Heart left ventricle (tissue), 16 donors: Measurements from ENCODE around the gene SLC4A7. TPM values are rescaled to one million over a fixed set of nuclear protein-coding genes. Genes with fewer than 3 reads are reported as not detected.
A peak's percentile ranks its signal among the peaks of the same experiment; 100 is the strongest.
"Not testable (repeated sequence)": the region's sequence is repeated elsewhere in the genome, so short reads cannot be mapped to it uniquely, and the experiment has no call there.

Experiments used
- ATAC-seq, 4 donors: fragments of 200-7000 bp; cut with Tn5 transposase; one replicate each; pipeline ENCODE4 v1.9.1; 2020 to 2022; ENCODE audit warnings: moderate library complexity in 4 of 4, mild to moderate bottlenecking in 3 of 4, moderate number of reproducible peaks in 1 of 4
- DNase-seq, 5 donors: peaks; one replicate each; pipeline ENCODE4 v3.0.0-alpha.2; 2020
- H3K27ac ChIP-seq, 12 donors: fragments of 200-600 bp; sonication (generic) in 4 of 12; one replicate each; pipeline versions ENCODE4 v1.5.0 to v1.8.0; 2016 to 2022; ENCODE audit warnings: mild to moderate bottlenecking in 2 of 12
- H3K27me3 ChIP-seq, 9 donors: fragments of 200-600 bp; sonication (generic) in 2 of 9; one replicate each; pipeline versions ENCODE4 v1.5.1 to v1.8.0; 2016 to 2022; ENCODE audit warnings: mild to moderate bottlenecking in 3 of 9
- H3K36me3 ChIP-seq, 9 donors: fragments of 200-600 bp; sonication (generic) in 2 of 9; one replicate each; pipeline versions ENCODE4 v1.5.0 to v1.8.0; 2018 to 2022; ENCODE audit warnings: mild to moderate bottlenecking in 2 of 9
- H3K4me1 ChIP-seq, 12 donors: fragments of 200-600 bp; sonication (generic) in 4 of 12; one replicate each; pipeline versions ENCODE4 v1.5.0 to v1.8.0; 2016 to 2022; ENCODE audit warnings: mild to moderate bottlenecking in 3 of 12
- H3K4me3 ChIP-seq, 12 donors: fragments of 200-600 bp; sonication (generic) in 4 of 12; one replicate each; pipeline versions ENCODE4 v1.5.0 to v1.8.0; 2017 to 2022; ENCODE audit warnings: mild to moderate bottlenecking in 9 of 12, moderate library complexity in 4 of 12
- H3K9me3 ChIP-seq, 12 donors: fragments of 200-600 bp; sonication (generic) in 4 of 12; one replicate each; pipeline versions ENCODE4 v1.5.0 to v1.8.0; 2016 to 2022; ENCODE audit warnings: mild to moderate bottlenecking in 1 of 12
- CTCF ChIP-seq, 12 donors: fragments of 200-600 bp; sonication (generic) in 4 of 12; IDR thresholded peaks; one replicate each; pipeline versions ENCODE4 v1.5.0 to v1.8.0; 2018 to 2022; ENCODE audit warnings: antibody characterized with exemption in 12 of 12, mild to moderate bottlenecking in 5 of 12
- POLR2A ChIP-seq, 2 donors: fragments of 450-650 bp; IDR thresholded peaks; one replicate each; pipeline ENCODE4 v1.6.1; 2017; ENCODE audit warnings: antibody characterized with exemption in 2 of 2, mild to moderate bottlenecking in 2 of 2, moderate library complexity in 2 of 2
- WGBS, 4 donors: extraction: QIAGEN DNeasy Blood & Tissue Kit in 2 of 4; methylation state at CpG; one replicate each; pipeline versions ENCODE4 v1.1.5 to v1.1.7; 2013 to 2018; 5-methylcytosine and 5-hydroxymethylcytosine counted together
- intact Hi-C, 10 donors: fragments of 100-400 bp; cut with DNase I; formaldehyde crosslinking; loops; one replicate each; pipeline versions ENCODE4 v1.11.1 to v1.14.2; 2022
- long read RNA-seq, 3 donors: library from polyadenylated mRNA; unstranded; transcript quantifications; one replicate each; pipeline ENCODE4 v2.0.0, GENCODE V29; 2020 to 2021
- polyA plus RNA-seq, 2 donors: library from polyadenylated mRNA; stranded (reverse); fragments of 200-250 nt; gene quantifications; one replicate each; pipeline ENCODE4 v1.2.3, GENCODE V29; 2013
- total RNA-seq, 9 donors: library from RNA; depleted of rRNA in 2 of 9; stranded (reverse); fragments of >200 nt in 2 of 9; fragmentation: NEBNext Ultra II Directional in 3 of 9; extraction: Animal tissue kit (Norgen Biotek cat#: 25700) in 3 of 9; gene quantifications; one replicate each; pipeline versions ENCODE4 v1.1.0 to v1.2.4, GENCODE V29; 2016 to 2023
- donor health status: ischemic (EF 13 %, LVEDD 7.1; RV severe dilation, severe dysfunction).
- donor health status: healthy with polysubstance abuse.
- donor health status: DM: no; HTN: yes; CAD: no.
- donor health status: DM: no; HTN: no; CAD: no.
- donor health status: ischemic (EF 25% LVEDD 6.9; RV normal size, moderate dysfunction).
- donor health status: ischemic (EF 25% LVEDD 5.7; RV mildly dilated, moderate dysfunction).
- donor health status: healthy.
- donor health status: DM: yes; HTN: yes; CAD: no.
- donor health status: ischemic (EF 35%, LVEDD 5.7; RV mildly dilated, moderate dysfunction).
- donor health status: nonischemic (EF 11% LVEDD 7.7; RV severe dilation, severe dysfunction).
- donor health status: DM: yes; HTN: yes; CAD: no.
- donor health status: PGD.
- donor health status: ischemic (EF 29% LVEDD 5.4; RV normal size, mild dysfunction).
- donor health status: nonischemic (EF 23%, LVEDD 6.1; RV moderate dilation, normal function).

The SLC4A7 gene
- 10 to 100 TPM in 8 of 9 donors, 1 to 10 TPM in 1; 8.9 to 25.4 (median 16.0) TPM for total RNA-seq
- 1 to 10 TPM; 2.2 to 7.5 TPM for polyA plus RNA-seq
- long read RNA-seq, donor 1, full-length matches to known transcripts: 1 of 3 reads
- long read RNA-seq, donor 1, partial matches to known transcripts: 2 of 3 reads
- long read RNA-seq, donor 1, other reads (novel, unspliced or antisense): 0 of 3 reads
- long read RNA-seq, donor 2, partial matches to known transcripts: 10 of 14 reads
- long read RNA-seq, donor 2, other reads (novel, unspliced or antisense): 4 of 14 reads
- long read RNA-seq, donor 3, full-length matches to known transcripts: 1 of 14 reads
- long read RNA-seq, donor 3, partial matches to known transcripts: 5 of 14 reads
- long read RNA-seq, donor 3, other reads (novel, unspliced or antisense): 8 of 14 reads

GRCh38 chr3:27484015-27484844 is at the start of gene SLC4A7:
SLC4A7 (minus strand) TSS chr3:27484384; CDS start chr3:27484126, 258 bp downstream.
- peak within 1 kb of the TSS; percentile 84 to 97 (median 92) for H3K27ac ChIP-seq
- peaks cover 0 to 38% (median 16%) of the 10 kb centered on the region in 12 donors for H3K4me1 ChIP-seq
- ATAC-seq: peak; percentile 90 to 98 (median 97)
- peak within 1 kb of the TSS; percentile 60 to 96 (median 83) for H3K4me3 ChIP-seq
- intact Hi-C loops: loop anchor here in 7 of 10 donors (5.0 to 10.0 kb wide), 5 partner anchors 38 to 171 kb away; no protein-coding TSS in a partner anchor
- TF ChIP-seq CTCF (IDR thresholded peaks at IDR 0.05) (peak in 1 of 12 donors; percentile 11), POLR2A (IDR thresholded peaks at IDR 0.05) (peak; percentile 77 to 97)
- peak; percentile 97 to 99 (median 97) for DNase-seq
- no peaks in the 10 kb centered on the region for H3K36me3 ChIP-seq
- 0 to 2% (median 0%) methylated on average over 17 to 100 of the region's 100 CpGs for WGBS, 4 donors
- H3K27me3 ChIP-seq: no peaks in the 10 kb centered on the region
- no peaks in the 10 kb centered on the region for H3K9me3 ChIP-seq

GRCh38 chr3:27533261-27533607 is 49.0 kb upstream of the SLC4A7 start:
- TF ChIP-seq CTCF (IDR thresholded peaks at IDR 0.05): no peak
- no peak for TF ChIP-seq POLR2A (IDR thresholded peaks at IDR 0.05)
- no peak for ATAC-seq
- intact Hi-C loops: no loop called here
- no peak overlapping the region for H3K4me3 ChIP-seq
- H3K36me3 ChIP-seq: no peaks in the 10 kb centered on the region
- H3K27me3 ChIP-seq: no peaks in the 10 kb centered on the region
- DNase-seq: no peak
- WGBS, 4 donors: 59 to 73% (median 67%) methylated on average over 4 of the region's 4 CpGs
- H3K4me1 ChIP-seq: peaks cover 0 to 40% (median 8%) of the 10 kb centered on the region in 12 donors
- peak overlapping the region in 8 of 12 donors; percentile 25 to 85 (median 64) for H3K27ac ChIP-seq
- no peaks in the 10 kb centered on the region for H3K9me3 ChIP-seq

GRCh38 chr3:27532426-27533260 is 48.5 kb upstream of the SLC4A7 start:
- Histone ChIP-seq H3K4me1 (peaks cover 0 to 40% (median 8%) of the 10 kb centered on the region in 12 donors), H3K4me3 (no peak overlapping the region), H3K36me3 (no peaks in the 10 kb centered on the region), H3K27ac (peak overlapping the region in 3 of 12 donors; percentile 56 to 85 (median 76)), H3K27me3 (no peaks in the 10 kb centered on the region), H3K9me3 (no peaks in the 10 kb centered on the region)
- ATAC-seq (no peak), DNase-seq (no peak)
- intact Hi-C loops: no loop called here
- no peak for TF ChIP-seq POLR2A (IDR thresholded peaks at IDR 0.05)
- TF ChIP-seq CTCF (IDR thresholded peaks at IDR 0.05): no peak
- WGBS, 4 donors: 86 to 93% (median 90%) methylated on average over 8 of the region's 8 CpGs

GRCh38 chr3:27531193-27531751 is 47.1 kb upstream of the SLC4A7 start:
- H3K9me3 ChIP-seq, ATAC-seq, H3K27me3 ChIP-seq, DNase-seq, H3K36me3 ChIP-seq, H3K27ac ChIP-seq, intact Hi-C loops, H3K4me3 ChIP-seq: not testable (repeated sequence)
- WGBS, 4 donors: 94 to 96% (median 95%) methylated on average over 8 of the region's 8 CpGs
- H3K4me1 ChIP-seq: peaks cover 0 to 37% (median 8%) of the 10 kb centered on the region in 12 donors
